ENCODE measurements around the gene ADCY2.

Gene ADCY2

DNA sequence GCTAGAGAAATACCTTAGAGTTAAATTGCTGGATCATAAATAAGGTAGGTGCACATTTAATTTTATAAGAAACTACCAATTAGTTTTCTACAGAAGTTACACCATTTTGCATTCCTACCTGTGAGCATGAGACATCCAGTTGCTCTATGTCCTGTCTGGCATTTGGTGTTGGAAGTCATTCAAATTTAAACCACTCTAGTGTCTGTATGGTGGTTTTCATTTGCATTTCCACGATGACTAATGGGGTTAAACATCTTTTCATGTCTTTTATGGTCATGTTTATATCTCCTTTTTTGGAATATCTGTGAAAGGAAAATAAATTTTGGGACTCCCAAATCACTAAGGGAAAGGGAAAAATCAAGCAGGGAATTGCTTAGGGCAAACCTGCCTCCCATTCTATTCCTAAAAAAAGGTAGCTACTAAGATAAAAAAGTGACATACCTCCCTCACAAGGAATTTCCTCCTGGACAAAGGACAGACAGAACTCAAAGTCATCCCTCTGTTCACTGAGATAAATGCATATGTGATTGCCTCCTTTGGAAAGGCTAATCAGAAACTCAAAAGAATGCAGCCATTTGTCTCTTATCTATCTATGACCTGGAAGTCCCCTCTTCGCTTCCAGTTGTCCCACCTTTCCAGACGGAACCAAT, 31.6 kb upstream of the ADCY2 start:
- TF ChIP-seq, protein P1, sequence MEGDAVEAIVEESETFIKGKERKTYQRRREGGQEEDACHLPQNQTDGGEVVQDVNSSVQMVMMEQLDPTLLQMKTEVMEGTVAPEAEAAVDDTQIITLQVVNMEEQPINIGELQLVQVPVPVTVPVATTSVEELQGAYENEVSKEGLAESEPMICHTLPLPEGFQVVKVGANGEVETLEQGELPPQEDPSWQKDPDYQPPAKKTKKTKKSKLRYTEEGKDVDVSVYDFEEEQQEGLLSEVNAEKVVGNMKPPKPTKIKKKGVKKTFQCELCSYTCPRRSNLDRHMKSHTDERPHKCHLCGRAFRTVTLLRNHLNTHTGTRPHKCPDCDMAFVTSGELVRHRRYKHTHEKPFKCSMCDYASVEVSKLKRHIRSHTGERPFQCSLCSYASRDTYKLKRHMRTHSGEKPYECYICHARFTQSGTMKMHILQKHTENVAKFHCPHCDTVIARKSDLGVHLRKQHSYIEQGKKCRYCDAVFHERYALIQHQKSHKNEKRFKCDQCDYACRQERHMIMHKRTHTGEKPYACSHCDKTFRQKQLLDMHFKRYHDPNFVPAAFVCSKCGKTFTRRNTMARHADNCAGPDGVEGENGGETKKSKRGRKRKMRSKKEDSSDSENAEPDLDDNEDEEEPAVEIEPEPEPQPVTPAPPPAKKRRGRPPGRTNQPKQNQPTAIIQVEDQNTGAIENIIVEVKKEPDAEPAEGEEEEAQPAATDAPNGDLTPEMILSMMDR (IDR thresholded peaks at IDR 0.05; ENCODE audit: insufficient read depth, low read length, poor library complexity, severe bottlenecking): no peak
- no peaks in the 10 kb centered on the region for H3K36me3 ChIP-seq (ENCODE audit: control insufficient read depth, insufficient read depth, low read length)
- no peak overlapping the region for H3K4me3 ChIP-seq (replicated peaks; ENCODE audit: low read depth, low read length)

DNA sequence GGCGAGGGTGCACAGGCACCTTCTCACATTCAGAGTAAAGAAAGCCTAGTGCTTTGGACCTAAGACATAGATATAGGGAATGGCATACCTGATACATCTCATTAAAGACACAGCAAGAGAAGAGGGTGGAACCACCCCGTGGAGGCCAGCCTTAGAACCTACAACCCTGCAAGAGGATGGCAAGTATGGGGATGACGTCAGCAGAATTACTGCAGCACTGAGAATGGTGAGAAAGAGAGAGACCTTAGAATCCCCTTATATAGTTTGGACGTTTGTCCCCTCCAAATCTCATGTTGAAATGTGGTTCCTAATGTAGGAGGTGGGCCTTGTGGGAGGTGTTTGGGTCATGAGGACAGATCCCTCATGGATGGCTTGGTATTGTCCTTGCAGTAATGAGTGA, 28.2 kb upstream of the ADCY2 start:
- H3K4me3 ChIP-seq (replicated peaks; ENCODE audit: low read depth, low read length): no peak overlapping the region
- no peak for DNase-seq (ENCODE audit: extremely low read depth, insufficient read length)
- H3K36me3 ChIP-seq (ENCODE audit: control insufficient read depth, insufficient read depth, low read length): no peaks in the 10 kb centered on the region
- TF ChIP-seq, protein P1 (IDR thresholded peaks at IDR 0.05; ENCODE audit: insufficient read depth, low read length, poor library complexity, severe bottlenecking): no peak
- no peaks in the 10 kb centered on the region for H3K27me3 ChIP-seq (replicated peaks; ENCODE audit: control insufficient read depth, insufficient read depth, low read length)

More for the DNA sequence above, 31.6 kb upstream of the ADCY2 start:
- H3K27me3 ChIP-seq (replicated peaks; ENCODE audit: control insufficient read depth, insufficient read depth, low read length): no peaks in the 10 kb centered on the region
- DNase-seq (ENCODE audit: extremely low read depth, insufficient read length): no peak

DNA sequence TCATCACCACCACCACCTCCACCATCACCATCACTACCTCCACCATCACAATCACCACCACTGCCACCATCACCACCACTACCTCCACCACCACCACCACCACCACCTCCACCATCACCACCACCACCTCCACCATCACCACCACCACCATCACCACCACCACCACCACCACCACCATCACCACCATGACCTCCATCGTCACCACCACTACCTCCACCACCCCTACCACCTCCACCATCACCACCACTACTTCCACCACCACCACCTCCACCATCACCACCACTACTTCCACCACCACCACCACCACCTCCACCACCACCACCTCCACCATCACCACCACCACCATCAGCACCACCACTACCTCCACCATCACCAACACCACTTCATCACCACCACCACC, 23.5 kb upstream of the ADCY2 start:
- no peak for DNase-seq (ENCODE audit: extremely low read depth, insufficient read length)
- TF ChIP-seq, protein P1 (IDR thresholded peaks at IDR 0.05; ENCODE audit: insufficient read depth, low read length, poor library complexity, severe bottlenecking): no peak
- no peaks in the 10 kb centered on the region for H3K36me3 ChIP-seq (ENCODE audit: control insufficient read depth, insufficient read depth, low read length)

DNA sequence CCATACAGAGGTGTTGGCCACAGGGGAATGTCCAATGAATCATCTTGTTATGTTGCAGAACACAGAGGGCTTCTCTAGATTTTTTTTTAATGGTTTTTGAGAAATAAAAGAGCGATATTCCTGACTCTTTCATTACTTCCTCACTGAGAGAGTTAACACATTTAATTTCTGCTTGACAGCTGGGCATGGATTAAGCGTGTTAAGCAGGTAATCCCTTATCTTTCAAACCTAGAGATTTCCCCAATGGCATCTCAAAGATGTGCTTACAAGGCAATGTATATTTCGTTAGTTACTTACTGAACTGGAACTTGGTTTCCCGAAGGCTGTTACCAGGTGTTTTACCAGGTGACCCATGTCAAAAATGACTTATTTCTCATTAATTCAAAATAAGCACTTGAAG, 21.8 kb upstream of the ADCY2 start:
- H3K27me3 ChIP-seq (replicated peaks; ENCODE audit: control insufficient read depth, insufficient read depth, low read length): no peaks in the 10 kb centered on the region
- TF ChIP-seq, protein P1 (IDR thresholded peaks at IDR 0.05; ENCODE audit: insufficient read depth, low read length, poor library complexity, severe bottlenecking): no peak

More for the DNA sequence above, 23.5 kb upstream of the ADCY2 start:
- Histone ChIP-seq H3K27me3 (replicated peaks; ENCODE audit: control insufficient read depth, insufficient read depth, low read length) (no peaks in the 10 kb centered on the region), H3K4me3 (replicated peaks; ENCODE audit: low read depth, low read length) (no peak overlapping the region)

DNA sequence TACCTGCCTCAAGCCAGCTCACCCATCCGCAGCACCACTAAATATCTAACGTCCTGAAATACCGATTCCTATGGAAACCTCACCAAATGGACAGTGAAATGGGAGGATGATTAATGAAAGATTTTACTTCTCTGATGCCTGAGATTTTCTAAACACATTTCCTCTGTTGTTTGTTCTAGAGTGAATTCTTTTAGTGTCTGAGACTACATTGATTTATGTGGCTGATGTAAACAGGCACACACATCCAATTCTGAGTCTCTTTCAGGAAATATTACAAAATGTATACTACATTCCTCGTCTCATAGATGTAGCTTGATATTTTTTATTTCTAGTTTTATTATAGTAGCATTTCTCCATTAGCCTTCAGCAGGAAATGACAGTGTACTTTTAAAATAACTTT, 20.5 kb upstream of the ADCY2 start:
- Histone ChIP-seq H3K4me3 (replicated peaks; ENCODE audit: low read depth, low read length) (no peak overlapping the region), H3K27me3 (replicated peaks; ENCODE audit: control insufficient read depth, insufficient read depth, low read length) (no peaks in the 10 kb centered on the region), H3K36me3 (ENCODE audit: control insufficient read depth, insufficient read depth, low read length) (no peaks in the 10 kb centered on the region)
- no peak for DNase-seq (ENCODE audit: extremely low read depth, insufficient read length)
- TF ChIP-seq, protein P1 (IDR thresholded peaks at IDR 0.05; ENCODE audit: insufficient read depth, low read length, poor library complexity, severe bottlenecking): no peak

More for the DNA sequence above, 21.8 kb upstream of the ADCY2 start:
- H3K36me3 ChIP-seq (ENCODE audit: control insufficient read depth, insufficient read depth, low read length): no peaks in the 10 kb centered on the region
- H3K4me3 ChIP-seq (replicated peaks; ENCODE audit: low read depth, low read length): no peak overlapping the region
- DNase-seq (ENCODE audit: extremely low read depth, insufficient read length): no peak

DNA sequence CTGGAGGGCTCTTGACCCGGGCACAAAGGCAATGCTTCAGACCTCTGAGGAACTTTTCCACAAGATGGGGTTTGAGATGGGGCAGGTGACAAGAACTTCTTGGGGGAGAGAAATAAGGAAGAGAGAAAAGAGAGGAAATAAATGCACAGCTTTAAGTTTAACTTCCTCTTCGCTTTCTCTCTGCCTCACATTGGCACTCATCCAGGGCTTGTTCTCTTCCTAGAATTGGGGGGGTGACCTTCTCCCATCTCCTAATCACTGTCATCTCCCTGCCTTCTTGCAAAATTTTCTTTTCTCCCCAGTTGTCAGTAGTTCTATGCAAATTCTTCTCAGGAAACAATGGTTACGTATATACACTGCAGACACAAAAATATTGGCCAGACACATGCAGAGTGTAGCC, 19.1 kb upstream of the ADCY2 start:
- Histone ChIP-seq H3K36me3 (ENCODE audit: control insufficient read depth, insufficient read depth, low read length) (no peaks in the 10 kb centered on the region), H3K4me3 (replicated peaks; ENCODE audit: low read depth, low read length) (no peak overlapping the region), H3K27me3 (replicated peaks; ENCODE audit: control insufficient read depth, insufficient read depth, low read length) (no peaks in the 10 kb centered on the region)
- TF ChIP-seq, protein P1 (IDR thresholded peaks at IDR 0.05; ENCODE audit: insufficient read depth, low read length, poor library complexity, severe bottlenecking): no peak
- DNase-seq (ENCODE audit: extremely low read depth, insufficient read length): no peak

Measured in GM06990 (cell line).